DMS153 treated with DMSO at 0.1 percent for 48 hours (cell line): ENCODE measurements around the gene IGFBP6.
"Not testable (repeated sequence)": the region's sequence is repeated elsewhere in the genome, so short reads cannot be mapped to it uniquely, and the experiment has no call there.

Source experiments
- DNase-seq: peaks from one replicate; lab custom pipeline; 2025; ENCODE audit not compliant: unreplicated experiment; lab: John Stamatoyannopoulos, UW

IGFBP6 gene

DNA sequence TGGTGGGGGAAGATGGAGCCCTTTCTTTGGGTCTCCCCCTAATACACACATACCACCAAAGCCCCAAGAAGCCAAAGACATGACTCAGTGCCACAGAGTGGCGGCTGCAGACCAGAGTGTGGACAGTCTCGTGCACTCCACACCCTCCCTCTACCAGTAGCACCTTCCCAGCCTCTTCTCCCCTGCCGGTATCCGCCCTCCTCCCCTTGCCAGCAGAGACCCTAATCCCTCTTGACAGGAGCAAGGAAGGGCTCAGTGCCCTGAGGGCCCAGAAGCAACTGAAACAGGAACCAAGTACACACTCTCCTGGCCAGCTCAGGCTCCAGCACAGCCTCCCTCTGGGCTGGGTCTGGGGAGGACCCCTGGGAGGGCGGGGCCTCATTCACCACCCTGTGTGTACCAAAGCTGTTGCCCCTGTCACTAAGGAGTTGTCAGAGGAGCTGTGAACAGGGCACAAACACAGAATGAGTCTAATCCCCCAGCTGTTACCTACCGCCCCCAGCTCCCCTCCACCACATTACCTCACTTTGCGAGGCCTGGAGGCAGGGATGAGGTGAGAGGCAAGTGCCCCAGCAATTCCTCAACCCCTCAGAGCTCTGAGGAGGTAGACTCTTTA lies 26.5 kb upstream of the IGFBP6 start:
- no peak for DNase-seq

DNA sequence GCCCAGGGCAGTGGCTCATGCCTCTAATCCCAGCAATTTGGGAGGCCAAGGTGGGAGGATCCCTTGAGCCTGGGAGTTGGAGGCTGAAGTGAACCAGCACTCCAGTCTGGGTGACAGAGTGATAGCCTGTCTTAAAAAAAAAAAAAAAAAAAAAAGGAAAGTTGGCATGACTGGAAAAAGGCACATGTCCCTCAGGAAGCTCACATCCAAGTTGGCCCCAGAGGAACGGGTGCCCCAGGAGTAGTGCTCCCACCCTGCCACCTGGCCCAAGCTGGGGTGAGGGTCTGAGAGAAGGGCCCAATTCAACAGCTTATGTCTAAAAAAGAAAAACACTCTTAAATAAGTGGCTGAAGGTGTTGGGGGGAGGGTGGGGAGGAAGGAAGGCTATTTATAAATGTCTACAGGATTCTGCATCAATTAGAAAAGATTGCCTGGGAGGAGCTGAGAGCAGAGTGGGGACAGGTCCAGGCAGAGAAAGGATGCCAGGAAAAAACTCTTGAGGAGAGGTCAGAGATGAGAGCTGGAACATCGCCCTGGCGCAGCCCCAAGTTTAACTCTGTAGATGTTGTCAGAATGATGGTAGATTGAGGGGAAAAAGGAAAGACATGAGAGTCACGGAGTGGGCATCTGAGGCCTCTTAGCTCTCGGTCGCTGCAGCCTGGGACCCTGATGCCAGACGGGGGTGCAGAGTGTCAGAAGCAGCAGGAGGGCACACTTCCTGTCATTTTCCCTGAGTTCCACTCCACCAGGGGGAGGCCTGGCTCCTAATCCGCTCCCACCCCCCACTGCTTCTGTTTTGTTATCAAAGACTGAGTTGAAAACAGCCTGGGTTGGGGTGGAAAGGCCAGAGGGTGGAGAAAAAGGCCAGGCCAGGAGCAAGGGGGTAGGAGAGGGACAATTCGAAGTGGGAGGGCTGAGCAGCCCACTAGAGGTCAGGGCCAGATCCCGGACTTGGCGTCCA lies 25.6 kb upstream of the IGFBP6 start:
- DNase-seq, result no peak

DNA sequence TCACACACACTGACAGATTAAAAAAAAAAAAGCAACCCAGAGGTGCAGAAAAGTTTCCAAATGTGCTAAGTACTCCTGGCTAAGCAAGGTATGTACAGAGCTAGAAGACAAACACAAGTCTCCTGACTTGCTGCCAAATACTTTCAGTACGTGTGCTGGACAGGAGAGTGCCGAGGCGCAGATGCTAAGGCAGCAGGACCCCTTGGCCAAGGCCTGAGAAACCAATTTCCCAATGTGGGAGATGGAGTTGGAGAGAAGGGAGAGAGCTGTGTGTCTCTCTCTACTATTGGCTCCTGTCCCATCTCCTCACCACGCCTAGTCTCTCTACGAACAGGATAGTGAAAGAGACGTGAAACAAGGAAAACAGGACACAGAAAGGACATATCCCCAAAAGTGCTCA lies 23.6 kb upstream of the IGFBP6 start:
- DNase-seq, result no peak

DNA sequence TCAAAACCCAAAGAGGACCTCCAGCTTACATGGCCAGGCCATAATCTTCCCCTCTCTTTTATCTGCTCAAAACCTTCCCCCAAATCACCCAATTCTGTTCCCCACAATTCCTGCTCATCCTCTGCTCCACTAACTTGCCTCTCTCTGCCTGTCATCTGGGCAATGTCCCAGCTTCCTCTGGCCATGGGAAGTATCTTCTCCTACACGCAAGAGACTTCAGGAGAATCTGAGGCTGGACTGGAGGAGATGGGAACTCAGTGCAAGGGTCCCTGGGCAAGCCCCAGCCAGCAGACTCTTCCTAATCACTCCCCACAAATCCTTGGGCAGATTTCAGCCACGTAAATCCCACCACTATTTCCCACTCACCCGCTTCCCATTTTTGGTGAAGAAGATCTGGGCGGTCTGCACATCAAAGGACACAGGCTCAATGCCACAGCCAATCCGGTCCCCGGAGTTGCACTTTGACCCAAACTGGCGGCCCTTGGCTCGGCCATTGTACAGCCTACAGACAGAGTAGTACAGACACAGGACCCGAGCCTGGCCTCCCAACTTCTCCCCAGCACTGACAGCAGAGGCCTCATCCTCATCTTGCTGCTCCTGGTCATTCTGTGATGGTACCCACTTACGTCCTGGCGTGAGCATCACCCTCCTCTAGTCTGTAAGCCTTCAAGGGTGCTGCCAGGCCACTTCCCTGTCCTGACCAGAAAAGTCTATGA lies 23.0 kb upstream of the IGFBP6 start:
- DNase-seq, result no peak

DNA sequence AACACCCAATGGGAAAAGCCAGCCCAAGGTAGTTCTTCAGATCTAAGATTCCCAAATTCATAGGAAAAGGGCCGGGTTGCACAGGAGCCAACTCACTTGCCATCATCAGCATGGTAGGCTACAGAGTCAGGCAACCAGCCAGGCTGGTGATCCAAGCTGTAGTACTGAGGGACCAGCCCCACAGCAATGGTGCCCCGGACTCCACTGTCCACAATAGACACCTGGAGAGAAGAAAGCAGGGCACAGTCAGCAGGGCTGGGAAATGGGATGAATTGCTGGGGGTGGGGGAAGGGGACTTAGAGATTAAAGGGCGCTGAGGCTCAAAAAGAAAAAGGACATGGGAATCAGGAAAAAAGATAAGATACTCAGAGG lies 22.5 kb upstream of the IGFBP6 start:
- no peak for DNase-seq

DNA sequence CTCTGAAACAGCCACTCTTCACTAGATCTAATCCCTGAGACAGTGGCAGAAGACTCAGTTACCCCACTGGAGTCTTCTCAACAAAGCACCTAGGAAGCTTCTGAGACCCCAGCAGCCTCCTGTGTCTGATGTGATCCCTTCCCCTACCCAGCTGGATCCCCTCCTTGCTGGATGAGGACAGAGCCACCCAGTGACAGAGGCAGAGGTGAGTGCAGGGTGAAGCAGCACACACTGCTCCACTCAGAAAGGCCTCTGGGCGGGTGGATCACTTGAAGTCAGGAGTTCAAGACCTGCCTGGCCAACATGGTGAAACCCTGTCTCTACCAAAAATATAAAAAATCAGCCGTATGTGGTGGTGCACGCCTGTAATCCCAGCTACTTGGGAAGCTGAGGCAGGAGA lies 21.0 kb upstream of the IGFBP6 start:
- DNase-seq, result no peak

DNA sequence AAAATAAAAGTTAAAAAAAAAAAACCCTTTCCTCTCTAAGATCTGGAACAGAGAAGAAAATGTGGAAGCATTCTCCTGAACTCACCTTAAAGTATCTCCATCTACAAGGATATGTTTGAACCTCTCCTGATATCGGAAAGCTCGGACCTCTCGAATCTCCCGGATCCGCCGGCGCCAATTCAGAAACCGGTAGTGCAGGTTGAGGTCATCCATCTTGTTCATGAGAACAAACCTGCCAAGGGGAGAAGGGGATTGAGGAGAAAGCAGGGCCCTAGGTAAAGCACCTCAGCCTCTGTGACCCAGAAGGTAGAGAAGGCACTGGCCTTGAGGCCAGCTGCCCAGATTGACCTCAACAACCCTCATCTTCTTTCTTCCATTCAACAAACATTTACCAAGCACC lies 20.4 kb upstream of the IGFBP6 start:
- DNase-seq, result no peak

DNA sequence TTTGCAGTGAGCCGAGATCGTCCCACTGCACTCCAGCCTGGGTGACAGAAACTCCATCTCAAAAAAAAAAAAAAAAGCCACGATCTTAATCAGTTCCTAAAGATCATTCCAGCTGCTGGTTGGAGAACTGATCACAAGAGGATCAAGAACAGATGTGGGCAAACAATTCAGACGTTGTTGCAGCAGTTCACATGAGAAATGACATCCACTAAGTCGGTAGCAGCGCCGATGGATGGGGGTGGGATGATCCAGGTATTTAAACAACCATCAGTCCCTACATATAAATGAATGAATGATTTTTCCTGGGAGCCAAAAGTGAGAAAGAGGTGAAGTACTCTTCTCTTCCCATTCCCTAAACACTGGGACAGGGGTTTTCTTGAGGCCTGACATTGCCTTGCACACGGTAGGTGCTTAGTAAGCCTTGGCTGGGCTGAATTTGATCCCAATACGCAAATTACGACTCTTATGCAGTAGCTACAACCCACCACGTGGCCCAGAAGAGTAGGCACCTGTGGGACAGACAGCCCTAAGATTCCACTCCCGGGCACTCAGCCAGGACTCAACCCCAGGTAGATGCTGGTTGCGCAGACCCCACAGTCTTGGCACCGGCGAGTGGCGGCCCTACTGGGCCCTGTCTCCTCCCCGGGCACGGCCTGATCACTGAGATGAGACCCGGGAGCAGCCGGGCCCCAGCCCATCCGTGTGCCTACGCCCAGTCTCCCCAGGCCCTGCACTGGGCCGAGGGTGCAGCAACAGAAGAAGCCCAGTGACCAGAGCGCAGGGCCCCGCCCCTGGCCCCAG lies 18.8 kb upstream of the IGFBP6 start:
- DNase-seq, result no peak

DNA sequence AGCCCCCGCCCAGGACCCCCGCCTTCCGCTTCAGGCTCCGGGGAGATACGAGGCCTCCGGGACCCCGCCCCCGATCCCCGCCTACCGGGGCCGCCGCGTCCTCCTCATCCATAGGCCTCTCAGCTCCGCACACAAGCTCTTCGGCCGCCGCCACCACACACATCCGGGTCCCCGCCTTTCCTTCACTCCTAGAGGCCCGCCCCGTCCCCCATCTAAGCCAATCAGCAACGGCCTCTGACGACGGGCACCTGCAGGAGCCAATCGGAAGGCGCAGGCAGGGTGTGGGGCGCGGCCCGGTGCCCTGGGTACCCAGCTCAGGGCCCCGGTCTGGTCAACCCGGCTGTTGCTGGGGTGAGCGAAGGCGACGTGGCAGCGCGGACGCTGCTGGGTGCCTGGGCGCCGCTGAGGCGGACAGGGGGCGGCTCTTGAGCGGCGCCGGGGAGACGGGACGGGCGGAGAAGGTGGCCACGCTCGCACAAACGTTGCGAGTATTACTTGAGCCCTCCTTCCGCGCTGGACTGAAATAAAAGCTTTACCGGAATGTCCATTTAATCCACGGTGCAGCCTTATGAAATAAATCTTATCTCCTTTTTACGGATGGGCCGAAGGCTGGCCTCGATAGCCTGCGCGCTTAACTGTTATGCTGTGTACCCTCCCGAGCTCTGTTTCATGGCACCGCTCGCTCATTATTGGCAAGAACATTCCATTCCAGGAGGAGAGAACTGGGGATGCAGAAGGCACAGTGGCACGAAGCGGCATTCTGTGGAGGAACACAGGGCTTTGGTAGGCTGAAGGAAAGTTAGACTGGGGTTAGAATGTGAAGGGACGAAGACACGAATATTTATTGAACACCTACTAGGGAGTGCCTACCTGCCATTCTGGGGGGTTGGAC lies 18.0 kb upstream of the IGFBP6 start, which contains the start of gene SPRYD3:
Gene SPRYD3 (minus strand): TSS at position 165 of the 892 bp plus-strand sequence. CDS start 57 bp downstream, at position 108.
- DNase-seq, result peak; percentile 89

DNA sequence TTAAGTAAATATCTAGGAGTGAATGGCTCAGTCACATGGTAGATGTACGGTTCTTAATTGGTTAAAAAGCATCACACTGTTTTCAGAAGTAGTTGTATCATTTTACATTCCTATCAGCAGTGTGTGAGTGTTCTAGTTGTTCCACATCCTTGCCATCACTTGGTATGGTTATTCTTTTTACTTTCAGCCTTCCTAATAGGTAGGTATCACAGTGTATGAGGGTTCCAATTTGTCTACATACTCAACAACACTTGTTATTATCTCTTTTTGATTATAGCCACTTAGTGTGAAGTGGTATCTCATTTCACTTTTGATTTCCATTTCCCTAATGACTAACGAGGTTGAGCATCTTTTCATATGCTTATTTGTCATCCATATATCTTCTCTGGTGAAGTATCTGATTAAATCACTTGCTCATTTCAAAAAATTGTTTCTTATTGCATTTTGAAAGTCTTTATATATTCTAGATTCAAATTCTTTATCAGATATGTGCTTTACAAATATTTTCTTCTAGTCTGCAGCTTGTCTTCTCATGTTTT lies 14.8 kb upstream of the IGFBP6 start:
- DNase-seq, result no peak

DNA sequence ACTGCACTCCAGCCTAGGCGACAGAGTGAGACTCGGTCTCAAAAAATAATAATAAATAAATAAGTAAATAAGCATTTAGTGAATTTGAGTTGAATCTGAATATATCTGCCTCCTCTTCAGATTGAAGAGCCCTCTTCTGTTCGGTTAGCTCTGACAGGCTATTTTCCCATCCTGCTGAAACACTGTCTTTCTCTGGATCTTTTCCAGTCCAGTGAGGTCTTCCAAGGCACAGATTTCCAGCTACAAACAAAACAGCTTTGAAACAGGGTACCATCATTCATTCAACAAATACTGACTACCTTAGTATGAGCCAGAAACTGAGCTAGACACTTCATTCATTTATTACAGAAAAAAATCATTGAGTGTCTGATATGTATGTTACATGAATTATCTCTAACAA lies 11.1 kb upstream of the IGFBP6 start:
- DNase-seq, result no peak

DNA sequence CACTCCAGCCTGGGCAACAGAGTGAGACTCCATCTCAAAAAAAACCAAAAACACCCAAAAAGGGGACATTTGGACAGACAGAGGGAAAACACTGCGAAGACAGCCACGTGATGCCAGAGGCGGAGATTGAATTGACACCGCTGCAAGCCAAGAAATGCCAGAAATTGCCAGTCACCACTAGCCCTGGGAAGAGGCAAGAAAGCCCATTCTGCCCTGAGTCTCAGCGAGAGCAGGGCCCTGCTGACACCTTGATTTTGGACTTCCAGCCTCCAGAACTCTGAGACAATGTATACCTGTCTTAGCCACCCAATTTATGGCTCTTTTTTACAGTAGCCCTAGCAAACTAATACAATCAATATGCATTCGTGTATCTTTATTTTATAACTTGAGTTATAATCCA lies 7.4 kb upstream of the IGFBP6 start:
- DNase-seq, result no peak

DNA sequence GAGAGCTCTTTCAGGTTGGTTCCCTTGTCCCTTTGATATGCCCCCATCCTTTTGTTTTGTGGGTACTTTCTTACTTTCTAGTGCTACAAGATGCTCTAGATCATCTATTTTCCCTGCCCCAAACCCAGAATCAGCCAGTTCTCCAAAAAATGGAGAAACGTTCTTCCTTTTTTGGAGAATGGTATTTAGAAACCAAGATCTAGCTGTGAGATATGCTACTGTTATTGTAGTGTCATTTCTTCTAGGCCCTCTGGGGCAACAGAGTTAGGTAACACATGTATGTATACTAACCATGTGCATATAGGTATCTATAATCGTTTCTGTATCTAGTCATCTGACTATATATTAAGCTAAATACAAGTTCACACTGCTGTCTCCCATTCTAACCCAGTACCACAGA lies 6.9 kb upstream of the IGFBP6 start:
- DNase-seq, result no peak

DNA sequence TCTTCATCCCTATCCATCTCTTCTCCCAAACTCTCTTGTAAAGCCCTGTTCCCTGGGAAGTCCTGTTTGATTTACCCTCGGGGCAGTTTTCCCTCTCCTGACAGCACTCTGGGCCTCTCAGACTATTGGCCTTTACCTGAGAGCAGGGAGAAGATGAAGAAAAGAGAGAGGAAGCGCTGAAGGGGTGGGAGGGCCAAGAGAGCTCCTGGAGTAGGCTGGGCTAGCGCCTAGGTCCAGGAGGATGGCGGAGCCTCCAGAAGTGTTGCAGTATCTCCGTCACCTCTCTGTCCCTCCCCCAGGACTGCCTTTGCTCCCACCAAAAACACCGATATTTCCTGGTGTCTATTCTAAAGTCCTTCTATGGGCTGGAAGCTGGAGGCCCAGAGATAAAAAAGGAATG lies 5.7 kb upstream of the IGFBP6 start:
- DNase-seq, result no peak

DNA sequence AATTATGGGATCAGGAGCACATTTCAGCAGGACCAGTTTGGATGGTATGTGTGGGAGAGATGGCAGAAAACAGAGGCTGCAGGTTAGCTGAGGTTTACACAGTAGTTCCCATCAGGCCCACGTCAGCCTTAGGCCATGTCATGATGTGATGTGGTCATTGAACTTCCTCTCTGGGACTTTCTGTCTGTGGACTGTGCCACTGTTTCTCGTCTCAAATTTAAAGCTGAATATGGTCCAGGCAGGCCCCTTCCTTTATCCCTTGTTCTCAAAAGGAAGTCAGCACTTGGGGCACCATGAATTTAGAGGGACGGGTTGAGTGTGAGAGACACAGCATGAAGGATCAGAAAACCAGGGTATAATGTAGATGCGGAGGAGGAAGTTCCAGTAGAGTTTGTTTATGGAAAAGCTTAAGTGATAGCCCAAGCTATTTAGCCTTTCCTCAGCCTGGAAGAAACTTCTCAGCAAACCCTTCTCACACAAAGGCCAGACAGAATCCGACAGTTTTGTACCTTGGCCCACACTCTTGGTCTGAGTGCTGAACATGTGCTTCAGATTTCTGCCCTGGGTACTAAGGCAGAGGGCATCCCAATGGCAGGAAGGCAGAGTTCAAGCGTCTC lies 3.6 kb upstream of the IGFBP6 start:
- DNase-seq, result no peak

DNA sequence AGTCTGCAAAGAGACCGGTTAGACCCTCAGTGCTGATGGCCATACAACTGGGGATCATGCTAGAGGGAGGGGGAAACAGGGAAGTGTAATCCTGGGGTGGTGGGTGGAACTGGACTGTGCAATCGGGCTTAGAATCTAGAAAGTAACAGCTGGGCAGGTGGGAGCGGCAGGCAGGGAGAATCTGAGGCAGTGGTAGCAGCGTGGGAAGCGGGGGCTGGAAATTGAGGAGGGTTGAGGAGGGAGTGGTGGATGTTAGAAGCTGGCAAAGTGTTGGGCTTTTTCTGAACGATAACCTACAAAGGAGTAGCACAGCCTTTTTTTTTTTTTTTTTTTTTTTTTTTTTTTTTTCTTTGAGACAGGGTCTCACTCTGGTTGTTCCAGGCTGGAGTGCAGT lies 3.1 kb upstream of the IGFBP6 start:
- no peak for DNase-seq

DNA sequence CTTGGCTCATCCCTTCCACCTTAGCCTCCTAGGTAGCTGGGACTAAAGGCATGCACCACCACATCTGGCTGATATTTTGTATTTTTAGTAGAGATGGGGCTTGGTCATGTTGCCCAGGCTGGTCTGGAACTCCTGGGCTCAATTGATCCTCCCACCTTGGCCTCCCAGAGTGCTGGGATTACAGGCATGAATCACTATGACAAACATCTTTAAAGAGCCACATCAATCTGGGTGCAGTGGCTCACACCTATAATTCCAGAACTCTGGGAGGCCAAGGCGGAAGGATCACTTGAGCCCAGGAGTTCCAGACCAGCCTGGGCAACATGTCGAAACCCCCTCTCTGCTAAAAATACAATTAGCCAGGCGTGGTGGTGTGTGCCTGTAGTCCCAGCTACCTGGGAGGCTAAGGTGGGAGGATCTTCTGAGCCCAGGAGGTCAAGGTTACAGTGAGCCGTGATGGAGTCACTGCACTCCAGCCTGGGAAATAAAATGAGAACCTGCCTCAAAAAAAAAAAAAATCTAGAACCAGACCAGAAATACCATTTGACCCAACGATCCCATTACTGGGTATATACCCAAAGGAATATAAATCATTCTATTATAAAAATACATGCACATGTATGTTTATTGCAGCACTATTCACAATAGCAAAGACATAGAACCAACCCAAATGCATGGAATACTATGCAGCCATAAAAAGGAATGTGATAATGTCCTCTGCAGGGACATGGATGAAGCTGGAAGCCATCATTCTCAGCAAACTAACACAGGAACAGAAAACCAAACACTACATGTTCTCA lies 2.5 kb upstream of the IGFBP6 start:
- not testable (repeated sequence) for DNase-seq

DNA sequence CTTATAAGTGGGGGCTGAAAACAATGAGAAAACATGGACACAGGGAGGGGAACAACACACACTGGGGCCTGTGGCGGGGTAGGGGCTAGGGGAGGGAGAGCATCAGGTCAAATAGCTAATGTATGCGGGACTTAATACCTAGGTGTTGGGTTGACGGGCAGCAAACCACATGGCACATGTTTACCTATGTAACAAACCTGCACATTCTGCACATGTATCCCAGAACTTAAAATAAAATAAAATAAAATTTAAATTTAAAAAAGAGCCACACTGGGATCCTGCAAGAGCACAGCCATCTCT lies 1.9 kb upstream of the IGFBP6 start:
- DNase-seq, result not testable (repeated sequence)
